ENCODE data around the gene PHLDA1. TPM values are rescaled to one million over a fixed set of nuclear protein-coding genes. Genes with fewer than 3 reads are reported as not detected.

Gene PHLDA1
- total RNA-seq, 2 donors from 2014 or later, result 8.8 to 11.8 TPM

- no peak overlapping the region for H3K4me3 ChIP-seq
- H3K27ac ChIP-seq, result no peak overlapping the region
- H3K9me3 ChIP-seq, result no peaks in the 10 kb centered on the region
- TF ChIP-seq, protein P1, sequence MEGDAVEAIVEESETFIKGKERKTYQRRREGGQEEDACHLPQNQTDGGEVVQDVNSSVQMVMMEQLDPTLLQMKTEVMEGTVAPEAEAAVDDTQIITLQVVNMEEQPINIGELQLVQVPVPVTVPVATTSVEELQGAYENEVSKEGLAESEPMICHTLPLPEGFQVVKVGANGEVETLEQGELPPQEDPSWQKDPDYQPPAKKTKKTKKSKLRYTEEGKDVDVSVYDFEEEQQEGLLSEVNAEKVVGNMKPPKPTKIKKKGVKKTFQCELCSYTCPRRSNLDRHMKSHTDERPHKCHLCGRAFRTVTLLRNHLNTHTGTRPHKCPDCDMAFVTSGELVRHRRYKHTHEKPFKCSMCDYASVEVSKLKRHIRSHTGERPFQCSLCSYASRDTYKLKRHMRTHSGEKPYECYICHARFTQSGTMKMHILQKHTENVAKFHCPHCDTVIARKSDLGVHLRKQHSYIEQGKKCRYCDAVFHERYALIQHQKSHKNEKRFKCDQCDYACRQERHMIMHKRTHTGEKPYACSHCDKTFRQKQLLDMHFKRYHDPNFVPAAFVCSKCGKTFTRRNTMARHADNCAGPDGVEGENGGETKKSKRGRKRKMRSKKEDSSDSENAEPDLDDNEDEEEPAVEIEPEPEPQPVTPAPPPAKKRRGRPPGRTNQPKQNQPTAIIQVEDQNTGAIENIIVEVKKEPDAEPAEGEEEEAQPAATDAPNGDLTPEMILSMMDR (IDR thresholded peaks at IDR 0.05), result no peak
- TF ChIP-seq POLR2A (IDR thresholded peaks at IDR 0.05), result no peak
- TF ChIP-seq POLR2AphosphoS5 (IDR thresholded peaks at IDR 0.05), result no peak
- H3K27me3 ChIP-seq (replicated peaks; ENCODE audit: insufficient read depth), result no peaks in the 10 kb centered on the region
- intact Hi-C loops (cut with DNase I), result no loop called here
- no peaks in the 10 kb centered on the region for H3K4me1 ChIP-seq (replicated peaks)
- H3K36me3 ChIP-seq, result no peaks in the 10 kb centered on the region
- no peak for DNase-seq (ENCODE audit: low spot score)
- WGBS, result 75% methylated on average over 3 of the region's 3 CpGs
These were observed 54.7 kb downstream of the PHLDA1 start for GRCh38 chr12:75976913-75977312.

GRCh38 chr12:75976113-75976512, 55.5 kb downstream of the PHLDA1 start:
- intact Hi-C loops (cut with DNase I), result no loop called here
- no peak for DNase-seq (ENCODE audit: low spot score)
- Histone ChIP-seq H3K9me3 (no peaks in the 10 kb centered on the region), H3K36me3 (no peaks in the 10 kb centered on the region), H3K4me1 (replicated peaks) (no peaks in the 10 kb centered on the region), H3K27ac (no peak overlapping the region), H3K27me3 (replicated peaks; ENCODE audit: insufficient read depth) (no peaks in the 10 kb centered on the region), H3K4me3 (no peak overlapping the region)
- 81% methylated on average over 3 of the region's 3 CpGs for WGBS
- no peak for TF ChIP-seq POLR2A (IDR thresholded peaks at IDR 0.05)
- TF ChIP-seq, protein P1 (IDR thresholded peaks at IDR 0.05), result no peak
- TF ChIP-seq POLR2AphosphoS5 (IDR thresholded peaks at IDR 0.05), result no peak

DNA sequence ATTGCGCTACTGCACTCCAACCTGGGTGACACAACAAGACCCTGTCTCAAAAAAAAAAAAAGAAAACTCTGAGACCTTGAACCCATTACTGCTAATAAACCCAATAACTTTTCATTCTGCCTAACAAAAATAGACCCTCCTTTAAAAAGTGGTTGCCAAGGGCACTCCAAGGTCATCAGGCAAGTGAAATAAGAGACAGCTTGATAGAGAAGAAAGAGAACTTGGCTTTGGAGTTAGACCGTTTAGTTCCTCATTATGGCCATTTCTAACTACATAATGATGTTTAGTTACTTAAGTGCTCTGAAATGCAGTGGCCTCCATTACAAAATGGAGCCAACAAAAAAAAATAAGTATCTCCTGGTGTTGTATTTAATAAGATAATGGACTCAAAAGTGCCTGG, 55.9 kb downstream of the PHLDA1 start:
- H3K27me3 ChIP-seq (replicated peaks; ENCODE audit: insufficient read depth), result no peaks in the 10 kb centered on the region
- no peak overlapping the region for H3K4me3 ChIP-seq
- TF ChIP-seq, protein P1 (IDR thresholded peaks at IDR 0.05), result no peak
- no peak for TF ChIP-seq POLR2A (IDR thresholded peaks at IDR 0.05)
- no peaks in the 10 kb centered on the region for H3K36me3 ChIP-seq
- intact Hi-C loops (cut with DNase I), result no loop called here
- no peak overlapping the region for H3K27ac ChIP-seq
- no peaks in the 10 kb centered on the region for H3K4me1 ChIP-seq (replicated peaks)
- no peak for DNase-seq (ENCODE audit: low spot score)
- WGBS, result 97% methylated on average over 2 of the region's 2 CpGs
- H3K9me3 ChIP-seq, result no peaks in the 10 kb centered on the region

Other genes with a start within 250 kb of the PHLDA1 start
- gene NAP1L1, start 52.9 kb upstream of the PHLDA1 start, total RNA-seq, result 100 to 1,000 TPM; 223 to 325 TPM

Data from prostate gland (tissue), 2 donors.